GM23338 (cell line): Measurements from ENCODE around the gene EPS8. TPM values are rescaled to one million over a fixed set of nuclear protein-coding genes. Genes with fewer than 3 reads are reported as not detected.

Source experiments
- ATAC-seq: fragments of 200-7000 bp; cut with Tn5 transposase; 3 replicates; pipeline ENCODE4 v1.9.1; 2020
- DNase-seq: peaks from one replicate; pipeline ENCODE4 v3.0.0-alpha.2; 2015; ENCODE audit warnings: low spot score
- H2AFZ ChIP-seq: fragments of 200-600 bp; sonication (generic); 2 replicates; pipeline ENCODE4 v1.8.0; 2016; ENCODE audit warnings: antibody characterized with exemption, mild to moderate bottlenecking, moderate library complexity
- H3F3A ChIP-seq: fragments of 200-600 bp; sonication (generic); replicated peaks from 2 replicates; pipeline ENCODE4 v1.8.0; 2017; ENCODE audit warnings: antibody characterized with exemption, mixed run types, low read depth
- H3K27ac ChIP-seq: fragments of 200-600 bp; sonication (generic); 2 replicates; pipeline ENCODE4 v1.6.1; 2016; ENCODE audit warnings: low read depth
- H3K27me3 ChIP-seq: fragments of 200-600 bp; sonication (generic); 2 replicates; pipeline ENCODE4 v1.8.0; 2016; ENCODE audit warnings: mild to moderate bottlenecking, mixed run types, moderate library complexity; ENCODE audit not compliant: insufficient read depth
- H3K36me3 ChIP-seq: fragments of 200-600 bp; sonication (generic); 2 replicates; pipeline ENCODE4 v1.8.0; 2016; ENCODE audit warnings: mild to moderate bottlenecking; ENCODE audit not compliant: insufficient read depth
- H3K4me1 ChIP-seq: fragments of 200-600 bp; sonication (generic); 2 replicates; pipeline ENCODE4 v1.8.0; 2016; ENCODE audit warnings: mild to moderate bottlenecking, moderate library complexity; ENCODE audit not compliant: insufficient read depth
- H3K4me2 ChIP-seq: fragments of 200-600 bp; sonication (generic); 2 replicates; pipeline ENCODE4 v1.7.1; 2017; ENCODE audit warnings: mixed run types
- H3K4me3 ChIP-seq: fragments of 200-600 bp; sonication (generic); 2 replicates; pipeline ENCODE4 v1.6.1; 2016; ENCODE audit warnings: mixed run types
- H3K79me2 ChIP-seq: fragments of 200-600 bp; sonication (generic); replicated peaks from 2 replicates; pipeline ENCODE4 v1.8.0; 2017; ENCODE audit warnings: mild to moderate bottlenecking; ENCODE audit not compliant: insufficient read depth
- H3K9me2 ChIP-seq: fragments of 200-600 bp; sonication (generic); 2 replicates; pipeline ENCODE4 v1.8.0; 2017; ENCODE audit not compliant: insufficient read depth
- H4K20me1 ChIP-seq: fragments of 200-600 bp; sonication (generic); replicated peaks from 2 replicates; pipeline ENCODE4 v1.8.0; 2017; ENCODE audit warnings: mild to moderate bottlenecking; ENCODE audit not compliant: insufficient read depth
- H3K27ac Mint-ChIP-seq: 2 replicates; pipeline ENCODE4 v1.8.0; 2020; ENCODE audit warnings: inconsistent platforms, mild to moderate bottlenecking, moderate library complexity, mixed read lengths
- H3K27me3 Mint-ChIP-seq: 3 replicates; pipeline ENCODE4 v1.8.0; 2022; ENCODE audit warnings: low read depth, mild to moderate bottlenecking, moderate library complexity, mixed read lengths, inconsistent platforms; ENCODE audit not compliant: insufficient read depth, poor library complexity
- H3K36me3 Mint-ChIP-seq: 3 replicates; pipeline ENCODE4 v1.8.0; 2021; ENCODE audit warnings: low read depth, mild to moderate bottlenecking, inconsistent platforms, moderate library complexity, mixed read lengths
- H3K4me1 Mint-ChIP-seq: 3 replicates; pipeline ENCODE4 v1.8.0; 2020; ENCODE audit warnings: mild to moderate bottlenecking, inconsistent platforms, mixed read lengths
- H3K4me3 Mint-ChIP-seq: 3 replicates; pipeline ENCODE4 v1.8.0; 2021; ENCODE audit warnings: moderate library complexity, mild to moderate bottlenecking, inconsistent platforms, mixed read lengths
- H3K9me3 Mint-ChIP-seq: 3 replicates; pipeline ENCODE4 v1.8.0; 2020; ENCODE audit warnings: moderate library complexity, mild to moderate bottlenecking, inconsistent platforms, mixed read lengths
- CREB1 ChIP-seq: fragments of 250-450 bp; sonication (Bioruptor Pico); IDR thresholded peaks from 2 replicates; pipeline ENCODE4 v1.5.0; 2020; ENCODE audit warnings: low read depth, mild to moderate bottlenecking, moderate library complexity
- CTCF ChIP-seq, 2 experiments: fragments of 200-600 bp in 1 of 2; sonication (generic) in 1 of 2; conservative IDR thresholded peaks; 2 replicates each; pipeline versions ENCODE4 v1.5.1 to v1.6.1; 2016 to 2017; ENCODE audit warnings: antibody characterized with exemption in 2 of 2, low read depth in 2 of 2, mild to moderate bottlenecking in 2 of 2, moderate library complexity in 1 of 2
- EZH2phosphoT487 ChIP-seq: fragments of 200-600 bp; sonication (generic); IDR thresholded peaks from one replicate; pipeline ENCODE4 v1.8.1; 2018; ENCODE audit warnings: antibody characterized with exemption; ENCODE audit not compliant: unreplicated experiment
- JUNB ChIP-seq: IDR thresholded peaks from one replicate; pipeline ENCODE4 v1.6.1; 2016; ENCODE audit warnings: antibody characterized with exemption; ENCODE audit not compliant: unreplicated experiment
- NANOG ChIP-seq: IDR thresholded peaks from 2 replicates; pipeline ENCODE4 v1.6.1; 2016; ENCODE audit warnings: antibody characterized with exemption, borderline replicate concordance
- POLR2AphosphoS5 ChIP-seq: IDR thresholded peaks from 2 replicates; pipeline ENCODE4 v1.6.1; 2016; ENCODE audit warnings: antibody characterized with exemption, low read depth
- REST ChIP-seq: IDR thresholded peaks from one replicate; pipeline ENCODE4 v1.6.1; 2018; ENCODE audit warnings: antibody characterized with exemption; ENCODE audit not compliant: unreplicated experiment
- STAT1 ChIP-seq: IDR thresholded peaks from one replicate; pipeline ENCODE4 v1.6.1; 2016; ENCODE audit warnings: antibody characterized with exemption; ENCODE audit not compliant: unreplicated experiment
- ZNF114 ChIP-seq: fragments of 250-450 bp; sonication (Bioruptor Pico); IDR thresholded peaks from 2 replicates; pipeline ENCODE4 v1.5.0; 2020; ENCODE audit warnings: mild to moderate bottlenecking, moderate library complexity
- polyA plus RNA-seq: library from polyadenylated mRNA; unstranded; fragments of >200 nt; fragmentation: Nextera tagmentation; extraction: Ambion mirVana; gene quantifications from 2 replicates; pipeline ENCODE4 v1.2.1, GENCODE V29; 2016
- total RNA-seq: library from RNA; depleted of rRNA; stranded (reverse); fragments of >200 nt; shearing (Covaris generic); gene quantifications from 2 replicates; pipeline ENCODE4 v1.2.3, GENCODE V29; 2014

EPS8 gene
- total and polyA plus RNA-seq, 2 experiments from 2014 or later = 3.5 to 5.4 TPM

GRCh38 chr12:15627995-15628945 lies 160.9 kb downstream of the EPS8 start (continued):
- TF ChIP-seq POLR2AphosphoS5 (no peak), EZH2phosphoT487 (no peak), CTCF (conservative IDR thresholded peaks at IDR 0.05; ENCODE audit: low read depth in 2 of 2) (no peak), REST (no peak), STAT1 (no peak)

GRCh38 chr12:15625075-15625474 lies 164.1 kb downstream of the EPS8 start:
- no peaks in the 10 kb centered on the region for H3K9me2 ChIP-seq
- no peak for DNase-seq
- H3K27ac ChIP-seq = no peak overlapping the region
- H3K79me2 ChIP-seq = no peaks in the 10 kb centered on the region
- H3K27ac Mint-ChIP-seq = no peak overlapping the region
- no peak overlapping the region for H3K4me2 ChIP-seq
- H3K4me3 Mint-ChIP-seq = no peak overlapping the region
- ATAC-seq = no peak
- H3K27me3 Mint-ChIP-seq = no peaks in the 10 kb centered on the region
- H3K4me3 ChIP-seq = no peak overlapping the region
- H3F3A ChIP-seq = no peaks in the 10 kb centered on the region
- H2AFZ ChIP-seq = no peak overlapping the region
- H4K20me1 ChIP-seq = no peaks in the 10 kb centered on the region
- H3K4me1 ChIP-seq = peaks cover 5% of the 10 kb centered on the region; the same call in 1 of the 2 replicates
- H3K36me3 ChIP-seq = no peaks in the 10 kb centered on the region
- no peaks in the 10 kb centered on the region for H3K36me3 Mint-ChIP-seq
- H3K9me3 Mint-ChIP-seq = no peaks in the 10 kb centered on the region
- H3K4me1 Mint-ChIP-seq = peaks cover 7% of the 10 kb centered on the region; the same call in 2 of the 3 replicates
- no peaks in the 10 kb centered on the region for H3K27me3 ChIP-seq
- TF ChIP-seq NANOG (no peak), ZNF114 (no peak), REST (no peak), JUNB (no peak), CREB1 (CRISPR knock-in tag) (no peak), EZH2phosphoT487 (no peak), POLR2AphosphoS5 (no peak), CTCF (conservative IDR thresholded peaks at IDR 0.05; ENCODE audit: low read depth in 2 of 2) (no peak)
